Erythroblast (primary cell): ENCODE measurements around the gene ASCC1.

ENCODE experiments used
- GATA1 ChIP-seq: IDR thresholded peaks from 2 replicates; pipeline ENCODE4 v1.6.1; 2011; ENCODE audit warnings: low read depth, mild to moderate bottlenecking, control low read depth, low read length, moderate library complexity
- POLR2A ChIP-seq: IDR thresholded peaks from 2 replicates; pipeline ENCODE4 v1.6.1; 2011; ENCODE audit warnings: mild to moderate bottlenecking, low read length

DNA sequence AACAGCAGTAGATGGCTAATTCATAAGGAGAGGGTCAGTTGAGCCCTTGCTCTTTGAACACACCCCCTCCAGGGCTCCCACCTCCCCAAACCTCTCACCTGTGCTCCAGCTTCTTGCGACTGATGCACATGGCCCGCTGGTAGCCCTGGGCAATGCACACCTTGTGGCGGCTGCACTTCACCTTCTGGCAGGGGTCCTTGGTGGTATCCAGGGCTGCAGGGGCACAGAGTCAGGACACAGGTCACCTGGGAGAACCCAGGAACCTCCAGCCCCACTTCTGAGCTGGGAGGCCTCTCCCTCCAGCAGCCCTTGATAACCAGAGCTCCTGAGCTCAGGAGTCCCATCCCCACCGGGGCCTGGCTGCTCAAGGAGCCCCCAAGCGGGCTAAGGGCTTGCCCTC lies 144.0 kb downstream of the ASCC1 start:
- no peak for TF ChIP-seq POLR2A
- no peak for TF ChIP-seq GATA1
